Nephron progenitor cell (in vitro differentiated cells): ENCODE data around the gene GAPT.

Source experiments
- DNase-seq: peaks from one replicate; pipeline ENCODE4 v3.0.0; 2021
- H3K27ac Mint-ChIP-seq: 2 replicates; pipeline ENCODE4 v1.8.0; 2021; ENCODE audit warnings: mild to moderate bottlenecking, moderate library complexity, mixed read lengths
- H3K27me3 Mint-ChIP-seq: 2 replicates; pipeline ENCODE4 v1.8.0; 2021; ENCODE audit warnings: mild to moderate bottlenecking, low read depth, mixed read lengths; ENCODE audit not compliant: poor library complexity
- H3K36me3 Mint-ChIP-seq: 2 replicates; pipeline ENCODE4 v1.8.0; 2021; ENCODE audit warnings: low read depth, mixed read lengths
- H3K4me1 Mint-ChIP-seq: 2 replicates; pipeline ENCODE4 v1.8.0; 2021; ENCODE audit warnings: mixed read lengths
- H3K4me3 Mint-ChIP-seq: 2 replicates; pipeline ENCODE4 v1.8.0; 2021; ENCODE audit warnings: mild to moderate bottlenecking, moderate library complexity, mixed read lengths
- H3K9me3 Mint-ChIP-seq: 2 replicates; pipeline ENCODE4 v1.8.0; 2021; ENCODE audit warnings: mild to moderate bottlenecking, moderate library complexity, mixed read lengths
- CTCF ChIP-seq: fragments of 200-600 bp; sonication (generic); IDR thresholded peaks from 2 replicates; pipeline ENCODE4 v1.5.0; 2021; ENCODE audit warnings: antibody characterized with exemption

The GAPT gene

GRCh38 chr5:58501778-58502417 is 10.7 kb downstream of the GAPT start:
- Mint-ChIP-seq H3K4me1 (no peaks in the 10 kb centered on the region), H3K4me3 (no peak overlapping the region), H3K27ac (no peak overlapping the region), H3K27me3 (peaks cover 14% of the 10 kb centered on the region), H3K36me3 (no peaks in the 10 kb centered on the region), H3K9me3 (no peaks in the 10 kb centered on the region)
- DNase-seq: no peak
- no peak for TF ChIP-seq CTCF

GRCh38 chr5:58503390-58504046 is 12.3 kb downstream of the GAPT start:
- H3K36me3 Mint-ChIP-seq: no peaks in the 10 kb centered on the region
- no peak overlapping the region for H3K4me3 Mint-ChIP-seq
- H3K4me1 Mint-ChIP-seq: no peaks in the 10 kb centered on the region
- peaks cover 14% of the 10 kb centered on the region for H3K27me3 Mint-ChIP-seq
- no peaks in the 10 kb centered on the region for H3K9me3 Mint-ChIP-seq
- H3K27ac Mint-ChIP-seq: no peak overlapping the region
- no peak for DNase-seq
- no peak for TF ChIP-seq CTCF

GRCh38 chr5:58504766-58505165 is 13.5 kb downstream of the GAPT start:
- no peak for TF ChIP-seq CTCF
- no peak overlapping the region for H3K4me3 Mint-ChIP-seq
- H3K36me3 Mint-ChIP-seq: no peaks in the 10 kb centered on the region
- DNase-seq: no peak
- no peaks in the 10 kb centered on the region for H3K9me3 Mint-ChIP-seq
- H3K27ac Mint-ChIP-seq: no peak overlapping the region
- H3K4me1 Mint-ChIP-seq: no peaks in the 10 kb centered on the region
- H3K27me3 Mint-ChIP-seq: peaks cover 13% of the 10 kb centered on the region

GRCh38 chr5:58505502-58505901 is 14.3 kb downstream of the GAPT start:
- no peak for TF ChIP-seq CTCF
- Mint-ChIP-seq H3K4me1 (no peaks in the 10 kb centered on the region), H3K36me3 (no peaks in the 10 kb centered on the region), H3K9me3 (no peaks in the 10 kb centered on the region), H3K4me3 (no peak overlapping the region), H3K27me3 (peaks cover 16% of the 10 kb centered on the region), H3K27ac (no peak overlapping the region)
- DNase-seq: no peak

GRCh38 chr5:58505971-58506640 is 14.9 kb downstream of the GAPT start:
- Mint-ChIP-seq H3K27ac (no peak overlapping the region), H3K4me3 (no peak overlapping the region), H3K4me1 (no peaks in the 10 kb centered on the region), H3K36me3 (no peaks in the 10 kb centered on the region), H3K27me3 (peaks cover 16% of the 10 kb centered on the region), H3K9me3 (no peaks in the 10 kb centered on the region)
- DNase-seq: no peak
- TF ChIP-seq CTCF: no peak
